GM21360 (cell line): ENCODE measurements around the gene WDR93.
"Not testable (repeated sequence)": the region's sequence is repeated elsewhere in the genome, so short reads cannot be mapped to it uniquely, and the experiment has no call there.

Experiments used
- ATAC-seq: cut with Tn5 transposase; IDR thresholded peaks from one replicate; pipeline ENCODE4 v1.9.1; 2021; ENCODE audit warnings: mild to moderate bottlenecking, moderate library complexity; ENCODE audit not compliant: unreplicated experiment

WDR93 gene

DNA sequence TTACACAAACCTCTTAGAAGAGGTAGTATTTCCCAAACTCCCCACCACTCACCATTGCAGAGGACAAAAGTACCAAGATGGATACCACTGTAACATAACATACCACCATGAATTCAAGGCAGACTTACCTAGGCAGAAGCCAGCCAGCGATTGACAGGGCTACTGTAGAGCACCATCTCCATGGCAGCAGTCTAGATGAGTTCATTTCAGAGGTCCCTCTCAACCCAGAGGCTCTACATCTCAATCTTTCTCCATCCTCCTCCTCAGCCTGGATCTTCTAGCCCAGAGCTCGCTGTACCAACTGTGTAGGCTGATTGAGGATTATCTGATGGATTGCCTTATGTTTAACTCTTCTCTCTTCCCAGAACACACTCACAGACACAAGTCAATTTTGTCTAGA, 9.5 kb upstream of the WDR93 start:
- ATAC-seq, result no peak

DNA sequence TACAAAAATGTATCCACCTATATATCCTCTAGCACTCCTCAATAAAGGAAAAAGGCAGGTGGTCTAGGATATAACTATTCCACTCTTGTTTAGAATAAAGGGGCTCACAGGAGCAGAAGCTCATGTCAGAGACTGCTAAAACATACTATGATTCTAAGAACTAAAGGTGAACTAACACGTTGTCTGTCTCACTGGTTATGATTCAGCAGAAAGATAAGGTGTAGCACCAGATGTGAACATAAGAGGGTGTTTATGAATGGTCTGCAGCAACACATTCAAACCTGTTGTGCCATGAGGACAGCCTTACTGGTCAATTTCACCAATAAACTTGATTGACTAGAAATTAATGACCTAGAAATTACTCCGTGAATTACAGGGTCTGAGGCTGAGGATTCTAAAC, 4.6 kb upstream of the WDR93 start:
- no peak for ATAC-seq

DNA sequence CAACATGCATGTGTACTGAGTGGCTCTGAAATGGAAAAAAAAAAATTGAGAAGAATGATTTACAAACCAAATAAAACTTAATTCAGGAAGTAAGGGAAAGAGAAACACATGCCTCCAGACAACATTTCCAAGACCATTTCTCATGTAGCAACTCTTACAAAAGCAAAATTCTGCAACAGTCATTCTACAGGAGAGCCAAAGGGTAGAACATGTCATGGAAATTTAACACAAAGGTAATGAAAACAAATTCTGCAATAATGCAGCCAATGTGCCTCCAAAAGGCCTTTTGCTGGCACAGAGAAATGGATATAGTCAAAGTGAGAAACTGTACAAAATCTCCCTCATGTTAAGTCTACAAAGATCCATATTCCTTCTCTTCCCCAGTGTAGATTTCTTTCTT, 4.1 kb upstream of the WDR93 start:
- no peak for ATAC-seq

DNA sequence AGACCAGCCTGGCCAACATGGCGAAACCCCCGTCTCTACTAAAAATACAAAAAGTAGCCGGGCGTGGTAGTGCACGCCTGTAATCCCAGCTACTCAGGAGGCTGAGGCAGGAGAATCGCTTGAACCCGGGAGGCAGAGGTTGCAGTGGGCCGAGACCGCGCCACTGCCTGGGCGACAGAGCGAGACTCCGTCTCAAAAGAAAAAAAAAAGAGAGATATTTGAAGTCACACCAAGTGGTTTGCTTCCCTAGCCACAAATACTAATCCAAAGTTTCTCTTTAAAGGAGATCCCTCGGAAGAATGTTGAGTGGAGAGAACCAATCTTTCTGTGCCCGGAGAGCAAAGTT, 708 bp upstream of the WDR93 start:
- not testable (repeated sequence) for ATAC-seq

DNA sequence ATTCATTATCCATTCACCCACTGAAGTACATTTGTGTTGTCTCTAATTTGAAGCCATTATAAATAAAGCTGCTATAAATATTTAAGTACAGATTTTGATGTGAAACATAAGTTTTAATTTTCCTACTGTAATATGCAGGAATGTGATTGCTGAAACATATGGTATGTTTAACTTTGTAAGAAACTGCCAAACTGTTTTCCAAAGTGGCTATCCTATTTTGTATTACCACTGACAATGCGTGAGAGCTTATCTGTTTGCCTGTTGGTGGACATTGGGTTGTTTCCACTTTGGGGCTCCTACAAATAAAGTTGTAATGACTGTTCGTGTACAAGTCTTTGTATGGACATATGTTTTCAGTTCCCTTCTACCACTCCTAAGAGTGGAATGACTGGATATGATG, 2.5 kb downstream of the WDR93 start:
- no peak for ATAC-seq

DNA sequence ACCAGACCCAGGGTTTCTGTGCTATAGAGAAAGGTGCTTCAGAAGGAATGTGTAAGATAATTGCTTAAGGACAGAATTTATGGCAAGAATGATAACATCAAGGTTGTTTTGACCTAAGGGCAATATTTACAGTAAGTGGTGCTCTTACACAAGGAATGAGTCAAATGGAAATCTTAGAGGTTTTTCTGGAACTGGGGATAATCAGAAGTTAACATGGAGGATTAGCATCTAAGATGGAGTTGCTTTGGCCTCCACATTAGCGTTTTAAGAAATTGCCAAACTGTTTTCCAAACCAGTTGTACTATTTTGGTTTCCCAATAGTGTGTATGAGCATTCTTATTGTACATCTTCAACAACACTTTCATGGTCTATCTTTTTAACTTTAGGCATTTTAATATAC, 3.1 kb downstream of the WDR93 start:
- ATAC-seq, result no peak

DNA sequence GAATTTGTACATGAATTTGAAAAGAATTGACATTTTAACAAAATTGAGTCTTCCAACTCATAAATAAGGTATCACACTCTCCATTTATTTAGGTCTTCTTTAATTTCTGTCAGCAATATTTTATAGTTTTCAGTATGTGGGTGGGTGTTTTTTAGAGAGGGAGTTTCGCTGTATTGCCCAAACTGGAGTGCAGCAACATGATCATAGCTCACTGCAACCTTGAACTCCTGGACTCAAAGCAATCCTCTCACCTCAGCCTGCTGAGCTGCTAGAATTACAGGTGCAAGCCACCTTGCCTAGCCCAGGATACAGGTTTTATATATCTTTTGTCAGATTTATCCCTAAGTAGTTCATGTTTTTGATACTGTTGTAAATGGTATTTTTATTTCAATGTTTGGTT, 4.6 kb downstream of the WDR93 start:
- ATAC-seq, result no peak

DNA sequence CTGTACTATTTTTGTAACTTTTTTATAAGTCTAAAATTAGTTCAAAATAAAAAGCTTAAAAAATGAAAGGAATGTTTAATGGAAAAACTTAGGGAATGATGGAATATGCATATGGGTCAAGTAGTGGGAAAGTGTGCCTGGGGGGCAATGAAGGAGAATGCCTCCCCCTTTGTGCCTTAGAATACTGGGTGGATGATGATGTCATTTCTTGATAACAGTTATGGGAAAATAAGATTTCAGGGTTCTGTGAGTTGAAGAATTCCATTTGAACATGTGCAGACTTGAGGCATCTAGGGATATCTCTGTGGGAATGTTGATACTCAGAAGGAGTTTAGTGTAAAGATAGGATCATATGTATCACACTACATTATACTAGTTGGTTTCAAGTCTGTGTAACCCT, 13.8 kb downstream of the WDR93 start:
- no peak for ATAC-seq

DNA sequence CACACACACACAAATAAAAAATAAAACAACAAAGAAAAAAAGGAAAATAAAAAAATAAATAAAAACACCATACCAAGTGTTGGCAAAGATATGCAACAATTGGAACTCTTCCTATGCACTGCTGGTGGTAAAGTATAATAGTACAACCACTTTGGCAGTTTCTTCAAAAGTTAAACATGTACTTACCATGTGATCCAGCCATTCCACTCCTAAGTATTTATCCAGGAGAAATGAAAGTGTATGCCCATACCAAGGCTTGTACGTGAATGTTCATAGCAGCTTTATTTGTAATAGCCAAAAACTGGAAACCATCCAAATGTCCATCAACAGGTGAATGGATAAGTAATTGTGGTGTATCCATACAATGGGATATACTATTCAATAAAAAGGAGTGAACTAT, 17.0 kb downstream of the WDR93 start:
- no peak for ATAC-seq

DNA sequence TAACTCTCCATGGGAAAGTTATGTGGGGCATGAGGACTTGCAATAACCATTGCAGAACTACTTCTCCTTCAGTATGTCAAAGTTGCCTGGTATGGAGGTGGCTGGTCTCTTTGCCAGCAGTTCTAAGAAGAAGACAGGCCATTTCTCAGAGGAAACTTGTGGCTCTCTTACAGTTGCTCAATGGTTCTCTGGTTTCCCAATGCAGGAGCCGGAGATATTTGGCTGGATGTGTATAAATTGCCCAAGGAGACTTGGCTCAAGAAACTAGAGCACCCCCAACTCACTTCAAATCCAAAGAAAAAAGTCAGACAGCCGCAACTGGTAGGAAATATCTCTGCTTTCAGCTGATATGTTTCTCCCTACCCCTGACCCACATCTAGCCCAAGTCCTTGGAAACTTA, 24.2 kb downstream of the WDR93 start:
- no peak for ATAC-seq

DNA sequence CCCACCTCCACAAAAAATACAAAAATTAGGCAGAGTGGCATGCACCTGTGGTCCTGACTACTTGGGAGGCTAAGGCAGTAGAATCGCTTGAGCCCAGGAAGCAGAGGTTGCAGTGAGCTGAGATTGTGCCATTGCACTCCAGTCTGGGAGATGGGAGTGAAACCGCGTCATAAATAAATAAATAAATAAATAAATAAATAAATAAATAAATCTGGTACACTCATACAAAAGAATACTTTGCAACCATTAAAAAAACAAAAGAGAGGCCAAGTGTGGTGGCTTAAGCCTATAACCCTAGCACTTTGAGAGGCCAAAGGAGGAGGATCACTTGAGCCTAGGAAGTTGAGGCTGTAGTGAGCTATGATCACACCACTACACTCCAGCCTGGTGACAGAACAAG, 32.4 kb downstream of the WDR93 start:
- ATAC-seq, result no peak

DNA sequence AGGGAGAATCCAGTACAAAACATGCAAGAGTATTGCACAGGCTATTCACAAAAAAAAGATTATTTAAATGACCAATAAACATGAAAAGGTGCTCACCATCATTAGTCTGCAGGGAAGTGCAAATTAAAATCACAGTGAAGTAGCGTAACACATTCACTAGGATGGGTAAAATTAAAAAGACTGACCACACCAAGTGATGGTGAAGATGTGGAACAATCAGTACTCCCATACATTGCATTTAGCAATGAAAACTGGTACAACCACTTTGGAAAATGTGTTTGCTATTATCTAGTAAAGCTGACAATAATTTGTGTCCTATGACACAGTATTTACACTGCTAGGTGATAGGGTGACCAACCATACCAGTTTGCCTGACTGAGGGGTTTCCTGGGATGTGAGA, 34.0 kb downstream of the WDR93 start:
- no peak for ATAC-seq

DNA sequence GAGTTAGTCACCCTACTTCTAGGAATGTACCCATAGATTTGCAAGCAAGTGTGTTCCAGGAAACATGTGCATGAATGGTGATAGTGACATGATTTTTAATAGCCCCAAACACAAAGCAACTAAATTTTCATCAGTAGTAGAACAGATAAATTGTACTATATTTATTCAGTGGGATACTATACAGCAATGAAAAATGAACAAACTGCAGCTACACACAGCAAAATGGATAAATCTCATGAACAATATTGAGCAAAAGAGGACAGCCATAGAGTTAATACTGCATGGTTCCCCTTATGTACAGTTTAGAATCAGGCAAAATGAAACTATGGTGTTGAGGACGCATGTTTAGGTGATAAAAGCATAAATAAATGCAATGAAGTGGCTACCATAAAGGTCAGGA, 34.5 kb downstream of the WDR93 start:
- ATAC-seq, result no peak

DNA sequence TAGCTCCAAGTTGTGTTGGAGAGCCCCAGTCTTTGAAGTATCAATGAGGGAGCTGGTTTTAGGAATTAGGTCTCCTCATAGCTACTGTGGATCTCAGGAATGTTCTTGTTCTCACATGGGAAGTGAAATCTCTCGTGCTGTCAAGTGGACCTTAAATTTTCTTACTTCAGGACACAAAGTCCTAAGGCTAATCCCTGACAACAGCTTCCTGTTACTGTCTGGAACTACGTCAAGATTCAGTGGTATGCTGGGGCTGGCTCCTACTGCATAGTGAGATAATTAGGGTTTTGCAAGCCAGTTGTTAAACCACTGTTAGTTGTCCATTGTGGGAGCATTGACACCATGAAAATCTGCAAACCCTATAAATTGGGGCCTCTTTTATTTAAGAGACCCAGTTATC, 37.6 kb downstream of the WDR93 start:
- no peak for ATAC-seq

DNA sequence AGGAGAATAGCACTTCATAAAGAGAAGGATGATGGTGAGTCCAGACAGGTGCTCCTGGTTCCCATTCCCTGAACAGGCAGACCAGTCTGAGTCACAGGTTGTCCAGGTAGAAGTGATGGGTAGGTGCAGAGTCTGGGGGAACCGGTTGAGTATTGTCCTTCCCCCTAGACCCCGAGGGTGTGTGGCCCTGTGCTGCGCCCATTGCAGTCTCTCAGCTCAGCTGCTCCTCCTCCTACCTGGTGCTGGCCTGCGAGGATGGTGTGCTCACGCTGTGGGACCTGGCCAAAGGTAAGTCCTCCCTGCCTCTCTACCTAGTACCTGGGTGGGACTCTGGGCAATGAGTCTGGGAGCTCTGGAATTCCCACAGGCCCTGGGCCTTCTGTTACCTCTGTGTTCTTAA, 40.7 kb downstream of the WDR93 start:
- ATAC-seq, result no peak

DNA sequence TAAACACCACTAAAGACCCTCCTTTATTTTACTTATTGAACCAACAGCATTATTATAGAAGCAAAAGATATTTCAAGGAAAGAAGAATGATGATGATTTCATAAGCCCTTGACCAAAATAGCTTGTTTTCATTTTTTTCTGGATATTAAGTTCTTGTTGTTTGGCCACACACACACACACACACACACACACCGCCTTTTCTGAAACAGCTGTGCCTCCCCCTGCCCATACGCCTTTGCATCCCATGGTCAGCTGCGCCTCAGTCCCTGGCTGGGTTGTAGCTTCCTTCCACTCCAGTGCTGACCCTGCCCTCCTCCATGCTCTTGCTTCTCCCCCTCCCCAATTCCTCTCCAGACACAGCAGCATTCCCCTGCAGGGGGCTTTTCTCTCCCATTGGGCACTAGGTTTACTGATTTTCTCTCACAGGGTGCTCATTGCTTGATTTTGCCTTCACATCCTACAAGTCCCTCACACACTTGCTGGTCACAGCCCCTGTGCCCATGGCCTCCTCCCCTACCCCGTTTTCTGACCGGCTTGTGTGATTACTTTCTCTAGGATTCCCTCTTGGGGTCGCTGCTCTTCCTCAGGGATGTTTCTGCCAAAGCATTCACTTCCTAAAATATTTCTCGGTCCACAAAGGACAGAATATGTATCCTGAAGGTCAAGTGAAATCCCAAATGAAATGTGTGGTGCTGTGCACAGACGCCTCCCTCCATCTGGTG, 42.0 kb downstream of the WDR93 start:
- ATAC-seq, result no peak

DNA sequence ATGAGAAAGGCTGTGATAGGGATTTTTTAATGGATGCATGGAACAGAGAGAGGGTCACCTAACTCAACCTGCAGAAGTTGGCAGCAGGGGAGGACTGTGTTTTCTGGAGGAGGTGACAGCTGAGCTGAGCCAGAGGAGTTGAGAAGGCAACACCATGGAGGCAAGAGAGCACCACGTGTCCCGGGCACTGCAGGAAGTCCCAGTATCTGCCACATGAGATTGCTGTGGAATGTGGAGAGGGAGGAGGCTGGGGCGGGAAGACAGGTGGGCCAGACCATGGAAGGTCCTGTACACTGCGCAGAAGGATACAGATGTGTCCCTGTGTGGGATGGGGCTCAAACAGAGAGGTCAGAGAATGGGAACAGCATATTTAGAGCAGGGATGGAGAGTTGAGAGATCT, 45.2 kb downstream of the WDR93 start:
- no peak for ATAC-seq

DNA sequence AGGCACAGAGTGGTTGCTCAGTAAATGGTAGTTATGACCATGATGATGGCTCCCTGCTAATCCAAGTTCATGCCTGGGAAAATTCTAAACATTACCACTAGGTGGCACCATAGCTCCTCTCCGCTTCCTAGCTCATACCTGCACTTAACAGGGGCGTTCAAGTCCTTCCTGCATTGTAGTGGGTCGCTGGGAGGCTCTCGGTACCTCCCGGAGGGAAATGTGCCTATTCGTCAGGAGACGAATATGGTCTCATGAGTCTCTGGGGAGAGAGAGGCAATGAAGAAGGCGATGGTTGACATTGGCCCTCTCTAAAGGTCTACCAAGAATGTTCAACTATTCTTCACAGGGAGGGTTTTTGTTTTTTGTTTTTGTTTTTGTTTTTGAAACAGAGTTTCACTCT, 49.5 kb downstream of the WDR93 start:
- ATAC-seq, result no peak

DNA sequence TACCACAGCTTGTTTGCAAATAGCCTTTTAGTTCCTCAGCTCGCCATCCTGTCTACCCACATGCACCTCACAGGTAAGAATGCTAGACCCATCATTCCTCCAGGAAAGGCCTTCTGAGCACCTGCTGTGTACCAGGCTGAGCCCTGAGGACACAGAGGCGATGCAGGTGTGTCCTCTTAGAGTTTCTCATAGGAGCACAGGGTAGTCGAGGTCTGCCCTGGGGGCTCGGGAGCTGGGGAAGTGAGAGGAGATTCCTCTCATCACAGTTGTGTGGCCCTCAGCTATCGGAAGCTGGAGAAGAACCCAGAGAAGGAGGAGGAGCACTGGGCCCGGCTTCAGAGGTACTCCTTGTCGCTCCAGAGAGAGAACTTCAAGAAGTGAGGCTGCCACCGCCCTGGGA, 52.4 kb downstream of the WDR93 start:
- no peak for ATAC-seq

DNA sequence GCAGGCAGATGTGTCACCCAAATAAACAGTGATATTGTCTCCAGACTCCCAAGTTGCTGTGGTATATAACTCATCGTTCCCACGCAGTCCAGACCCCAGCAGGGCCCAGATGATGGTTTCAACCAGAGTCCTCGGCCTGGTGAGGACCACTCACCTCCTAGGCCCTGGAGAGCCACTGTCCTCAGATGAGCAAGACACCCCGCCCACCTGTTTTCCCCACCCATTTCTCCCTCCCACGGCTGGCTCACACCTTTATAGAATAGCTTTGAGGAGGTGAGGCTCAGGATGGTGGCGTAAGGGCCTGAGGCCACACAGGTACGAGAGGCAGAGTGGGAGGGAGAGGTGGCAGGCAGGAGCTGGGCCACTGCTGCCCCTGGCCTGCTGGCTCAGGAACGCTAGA, 53.0 kb downstream of the WDR93 start:
- no peak for ATAC-seq

DNA sequence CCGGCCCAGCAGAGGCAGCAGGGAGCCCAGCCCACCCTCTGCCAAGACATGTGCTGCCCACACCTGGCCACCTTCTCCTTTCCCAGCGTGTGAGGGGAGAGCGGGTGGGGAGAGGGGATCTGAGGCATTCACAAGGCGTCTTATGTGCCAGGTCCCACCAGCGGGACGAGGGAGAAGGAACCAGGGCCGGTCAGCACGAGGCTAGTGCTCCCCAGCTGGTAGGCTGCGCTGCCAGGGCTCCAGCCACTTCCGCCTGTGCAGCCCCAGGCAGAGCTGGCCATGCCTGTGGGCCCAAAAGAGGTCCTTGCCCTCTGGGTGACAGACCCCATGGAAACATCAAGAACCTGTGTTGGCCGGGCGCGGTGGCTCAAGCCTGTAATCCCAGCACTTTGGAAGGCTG, 54.5 kb downstream of the WDR93 start:
- ATAC-seq, result no peak

DNA sequence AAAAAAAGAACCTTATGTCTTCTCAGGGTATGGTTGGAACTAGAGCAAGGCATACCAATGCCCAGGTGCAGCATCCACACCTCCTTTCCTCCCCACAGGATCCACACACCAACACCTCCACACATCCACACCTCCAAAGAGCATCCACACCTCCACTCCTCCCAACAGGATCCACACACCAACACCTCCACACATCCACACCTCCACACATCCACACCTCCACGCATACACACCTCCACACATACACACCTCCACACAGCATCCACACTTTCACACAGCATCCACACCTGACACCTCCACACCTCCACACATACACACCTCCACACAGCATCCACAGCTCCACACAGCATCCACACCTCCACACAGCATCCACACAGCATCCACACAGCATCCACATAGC, 55.2 kb downstream of the WDR93 start:
- ATAC-seq, result no peak

DNA sequence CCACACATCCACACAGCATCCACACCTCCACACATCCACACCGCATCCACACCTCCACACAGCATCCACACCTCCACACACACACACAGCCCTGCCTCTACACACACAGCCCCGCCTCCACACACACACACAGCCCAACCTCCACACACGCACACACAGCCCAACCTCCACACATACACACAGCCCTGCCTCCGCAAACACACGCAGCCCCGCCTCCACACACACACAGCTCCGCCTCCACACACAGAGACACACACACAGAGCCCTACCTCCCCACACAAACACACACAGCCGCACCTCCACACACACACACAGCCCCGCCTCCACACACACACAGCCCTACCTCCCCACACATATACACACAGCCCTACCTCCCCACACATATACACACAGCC, 55.8 kb downstream of the WDR93 start:
- no peak for ATAC-seq
